HepG2 (cell line): ENCODE measurements around the gene MED22. TPM values are rescaled to one million over a fixed set of nuclear protein-coding genes. Genes with fewer than 3 reads are reported as not detected.

Source experiments
- CC2D1A ChIP-seq: sonication (generic); formaldehyde crosslinking; IDR thresholded peaks from 2 replicates; pipeline ENCODE4 v1.8.1; 2023; ENCODE audit warnings: mild to moderate bottlenecking, missing genetic modification reagents
- GABPB1 ChIP-seq: IDR thresholded peaks from 2 replicates; pipeline ENCODE4 v1.6.1; 2016; ENCODE audit warnings: mild to moderate bottlenecking, missing genetic modification reagents, moderate library complexity, missing compliant biosample characterization
- HHEX ChIP-seq: IDR thresholded peaks from 2 replicates; pipeline ENCODE4 v1.6.1; 2016; ENCODE audit warnings: control low read depth
- HOXA5 ChIP-seq: sonication (generic); formaldehyde crosslinking; IDR thresholded peaks from 2 replicates; pipeline ENCODE4 v1.4.0; 2020; ENCODE audit warnings: missing genetic modification reagents
- MEF2D ChIP-seq: sonication (generic); formaldehyde crosslinking; IDR thresholded peaks from 2 replicates; pipeline ENCODE4 v1.5.1; 2020; ENCODE audit warnings: mild to moderate bottlenecking, missing genetic modification reagents
- MTA3 ChIP-seq: sonication (generic); formaldehyde crosslinking; IDR thresholded peaks from 2 replicates; pipeline ENCODE4 v1.4.0; 2020; ENCODE audit warnings: missing genetic modification reagents
- RFX1 ChIP-seq: fragments of 450-650 bp; IDR thresholded peaks from 2 replicates; pipeline ENCODE4 v1.6.1; 2017
- RFX5 ChIP-seq: IDR thresholded peaks from 2 replicates; pipeline ENCODE4 v1.6.1; 2011; ENCODE audit warnings: low read depth, low read length, improper control_type of control experiment
- RNF2 ChIP-seq: fragments of 450-650 bp; conservative IDR thresholded peaks from 2 replicates; pipeline ENCODE4 v1.6.1; 2016; ENCODE audit warnings: low read depth
- SP1 ChIP-seq, 2 experiments: fragments of 450-650 bp in 1 of 2; sonication (generic) in 1 of 2; formaldehyde crosslinking in 1 of 2; IDR thresholded peaks; 2 replicates each; pipeline versions ENCODE4 v1.4.0 to v1.6.1; 2016 to 2020; ENCODE audit warnings: missing genetic modification reagents in 1 of 2
- TCF7 ChIP-seq: sonication (generic); IDR thresholded peaks from 2 replicates; pipeline ENCODE4 v1.6.1; 2016; ENCODE audit warnings: antibody characterized with exemption, low read depth
- YEATS2 ChIP-seq: sonication (generic); formaldehyde crosslinking; IDR thresholded peaks from 2 replicates; pipeline ENCODE4 v1.4.0; 2020; ENCODE audit warnings: missing genetic modification reagents, borderline replicate concordance
- ZBTB26 ChIP-seq: IDR thresholded peaks from 2 replicates; pipeline ENCODE4 v1.6.1; 2016; ENCODE audit warnings: missing compliant biosample characterization, missing genetic modification reagents, borderline replicate concordance
- ZNF326 ChIP-seq: sonication (generic); formaldehyde crosslinking; IDR thresholded peaks from 2 replicates; pipeline ENCODE4 v1.4.0; 2020; ENCODE audit warnings: missing genetic modification reagents, borderline replicate concordance
- ZNF329 ChIP-seq: sonication (generic); formaldehyde crosslinking; IDR thresholded peaks from 2 replicates; pipeline ENCODE4 v1.9.0; 2021; ENCODE audit warnings: low read depth, mild to moderate bottlenecking, missing genetic modification reagents
- ZNF776 ChIP-seq: sonication (generic); formaldehyde crosslinking; IDR thresholded peaks from 2 replicates; pipeline ENCODE4 v1.4.0; 2020; ENCODE audit warnings: mild to moderate bottlenecking, missing genetic modification reagents
- polyA plus RNA-seq, 8 experiments: library from polyadenylated mRNA; depleted of rRNA in 3 of 8; stranded (reverse) in 7 of 8; unstranded in 1 of 8; fragments of >200 nt; fragmentation: Illumina TruSeq in 4 of 8; extraction: Trizol in 4 of 8; gene quantifications; 2 replicates each; pipeline versions ENCODE4 v1.2.1 to v1.2.3, GENCODE V29; 2011 to 2016; ENCODE audit warnings: low read depth in 4 of 8, missing spikeins in 1 of 8, mixed read lengths in 1 of 8; ENCODE audit not compliant: insufficient read depth in 1 of 8
- total RNA-seq, 5 experiments: library from RNA; depleted of rRNA; stranded (reverse); fragments of >200 nt; fragmentation: Illumina TruSeq; extraction: Trizol; gene quantifications; 2 replicates each; pipeline ENCODE4 v1.2.3, GENCODE V29; 2016; ENCODE audit warnings: low read depth in 1 of 5
- TF ChIP-seq, protein P1 (sequence below): sonication (generic); formaldehyde crosslinking; IDR thresholded peaks from 2 replicates; pipeline ENCODE4 v1.4.0; 2020; ENCODE audit warnings: mild to moderate bottlenecking, missing genetic modification reagents
- TF ChIP-seq, protein P2 (sequence below): sonication (generic); formaldehyde crosslinking; IDR thresholded peaks from 2 replicates; pipeline ENCODE4 v1.5.0; 2020; ENCODE audit warnings: missing genetic modification reagents
- TF ChIP-seq, protein P3 (sequence below): sonication (generic); formaldehyde crosslinking; IDR thresholded peaks from 2 replicates; pipeline ENCODE4 v1.4.0; 2020; ENCODE audit warnings: missing genetic modification reagents, low read depth, mild to moderate bottlenecking, borderline replicate concordance
- TF ChIP-seq, protein P4 (sequence below): sonication (generic); formaldehyde crosslinking; IDR thresholded peaks from 2 replicates; pipeline ENCODE4 v1.5.1; 2020; ENCODE audit warnings: missing genetic modification reagents, mild to moderate bottlenecking, borderline replicate concordance
- TF ChIP-seq, protein P5 (sequence below): sonication (generic); formaldehyde crosslinking; IDR thresholded peaks from 2 replicates; pipeline ENCODE4; 2020; ENCODE audit warnings: missing genetic modification reagents, mild to moderate bottlenecking, borderline replicate concordance

The MED22 gene
- total and polyA plus RNA-seq, 2 of the 13 experiments (the other 11 are each of a cell fraction or from before 2014, with no cell fraction given): 15.8 to 22.1 TPM

DNA sequence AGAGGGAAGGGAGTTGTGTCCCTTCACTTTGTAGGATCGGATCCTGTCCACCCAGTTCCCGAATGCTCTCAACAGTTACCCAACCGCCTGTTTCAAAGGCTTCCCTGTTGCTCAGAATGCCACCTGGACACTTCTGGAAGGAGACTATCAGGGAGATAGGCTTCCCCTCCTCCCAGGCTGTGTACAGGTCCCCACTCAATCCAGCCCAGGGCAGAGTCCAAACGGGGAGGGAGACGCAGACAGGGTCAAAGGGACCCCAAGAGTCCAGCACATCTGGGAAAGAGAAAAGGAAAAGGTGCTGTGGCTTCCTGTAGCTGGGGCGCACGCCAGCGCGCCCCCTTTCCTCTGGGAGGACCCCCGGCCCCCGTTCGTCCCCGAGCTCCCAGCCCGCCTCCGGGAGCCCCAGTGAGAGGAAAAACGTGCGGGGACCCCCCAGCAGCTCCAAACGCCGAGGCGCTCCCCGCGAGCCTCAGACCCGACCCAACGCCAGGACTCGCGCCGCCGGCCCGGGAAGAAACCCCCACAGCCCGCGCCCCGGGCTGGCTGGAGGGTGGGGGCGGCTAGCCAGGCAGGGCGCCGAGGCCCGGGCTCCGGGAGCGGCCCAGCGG, 27.3 kb upstream of the MED22 start (continued):
- TF ChIP-seq ZBTB26 (CRISPR knock-in tag) (no peak), CC2D1A (CRISPR knock-in tag) (no peak), ZNF326 (CRISPR knock-in tag) (no peak), GABPB1 (no peak), ZNF329 (CRISPR knock-in tag) (no peak), ZNF776 (CRISPR knock-in tag) (no peak), MTA3 (CRISPR knock-in tag) (no peak), TCF7 (no peak), RFX5 (no peak), HOXA5 (CRISPR knock-in tag) (peak; percentile 61; the same call in 1 of the 2 replicates), RFX1 (no peak), YEATS2 (no peak), RNF2 (no peak), HHEX (no peak), SP1 (IDR thresholded peaks at IDR 0.05) (no peak), SP1 (CRISPR knock-in tag; IDR thresholded peaks at IDR 0.05) (no peak), MEF2D (CRISPR knock-in tag) (no peak)
- TF ChIP-seq, protein P1, sequence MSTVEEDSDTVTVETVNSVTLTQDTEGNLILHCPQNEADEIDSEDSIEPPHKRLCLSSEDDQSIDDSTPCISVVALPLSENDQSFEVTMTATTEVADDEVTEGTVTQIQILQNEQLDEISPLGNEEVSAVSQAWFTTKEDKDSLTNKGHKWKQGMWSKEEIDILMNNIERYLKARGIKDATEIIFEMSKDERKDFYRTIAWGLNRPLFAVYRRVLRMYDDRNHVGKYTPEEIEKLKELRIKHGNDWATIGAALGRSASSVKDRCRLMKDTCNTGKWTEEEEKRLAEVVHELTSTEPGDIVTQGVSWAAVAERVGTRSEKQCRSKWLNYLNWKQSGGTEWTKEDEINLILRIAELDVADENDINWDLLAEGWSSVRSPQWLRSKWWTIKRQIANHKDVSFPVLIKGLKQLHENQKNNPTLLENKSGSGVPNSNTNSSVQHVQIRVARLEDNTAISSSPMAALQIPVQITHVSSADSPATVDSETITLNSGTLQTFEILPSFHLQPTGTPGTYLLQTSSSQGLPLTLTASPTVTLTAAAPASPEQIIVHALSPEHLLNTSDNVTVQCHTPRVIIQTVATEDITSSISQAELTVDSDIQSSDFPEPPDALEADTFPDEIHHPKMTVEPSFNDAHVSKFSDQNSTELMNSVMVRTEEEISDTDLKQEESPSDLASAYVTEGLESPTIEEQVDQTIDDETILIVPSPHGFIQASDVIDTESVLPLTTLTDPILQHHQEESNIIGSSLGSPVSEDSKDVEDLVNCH: no peak
- TF ChIP-seq, protein P2, sequence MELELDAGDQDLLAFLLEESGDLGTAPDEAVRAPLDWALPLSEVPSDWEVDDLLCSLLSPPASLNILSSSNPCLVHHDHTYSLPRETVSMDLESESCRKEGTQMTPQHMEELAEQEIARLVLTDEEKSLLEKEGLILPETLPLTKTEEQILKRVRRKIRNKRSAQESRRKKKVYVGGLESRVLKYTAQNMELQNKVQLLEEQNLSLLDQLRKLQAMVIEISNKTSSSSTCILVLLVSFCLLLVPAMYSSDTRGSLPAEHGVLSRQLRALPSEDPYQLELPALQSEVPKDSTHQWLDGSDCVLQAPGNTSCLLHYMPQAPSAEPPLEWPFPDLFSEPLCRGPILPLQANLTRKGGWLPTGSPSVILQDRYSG (CRISPR knock-in tag): no peak
- TF ChIP-seq, protein P3, sequence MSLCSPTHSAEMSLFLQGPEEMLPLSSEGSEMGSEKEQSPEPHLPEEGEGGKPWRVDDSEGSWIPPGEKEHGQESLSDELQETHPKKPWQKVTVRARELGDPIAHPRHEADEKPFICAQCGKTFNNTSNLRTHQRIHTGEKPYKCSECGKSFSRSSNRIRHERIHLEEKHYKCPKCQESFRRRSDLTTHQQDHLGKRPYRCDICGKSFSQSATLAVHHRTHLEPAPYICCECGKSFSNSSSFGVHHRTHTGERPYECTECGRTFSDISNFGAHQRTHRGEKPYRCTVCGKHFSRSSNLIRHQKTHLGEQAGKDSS (CRISPR knock-in tag): no peak
- TF ChIP-seq, protein P4, sequence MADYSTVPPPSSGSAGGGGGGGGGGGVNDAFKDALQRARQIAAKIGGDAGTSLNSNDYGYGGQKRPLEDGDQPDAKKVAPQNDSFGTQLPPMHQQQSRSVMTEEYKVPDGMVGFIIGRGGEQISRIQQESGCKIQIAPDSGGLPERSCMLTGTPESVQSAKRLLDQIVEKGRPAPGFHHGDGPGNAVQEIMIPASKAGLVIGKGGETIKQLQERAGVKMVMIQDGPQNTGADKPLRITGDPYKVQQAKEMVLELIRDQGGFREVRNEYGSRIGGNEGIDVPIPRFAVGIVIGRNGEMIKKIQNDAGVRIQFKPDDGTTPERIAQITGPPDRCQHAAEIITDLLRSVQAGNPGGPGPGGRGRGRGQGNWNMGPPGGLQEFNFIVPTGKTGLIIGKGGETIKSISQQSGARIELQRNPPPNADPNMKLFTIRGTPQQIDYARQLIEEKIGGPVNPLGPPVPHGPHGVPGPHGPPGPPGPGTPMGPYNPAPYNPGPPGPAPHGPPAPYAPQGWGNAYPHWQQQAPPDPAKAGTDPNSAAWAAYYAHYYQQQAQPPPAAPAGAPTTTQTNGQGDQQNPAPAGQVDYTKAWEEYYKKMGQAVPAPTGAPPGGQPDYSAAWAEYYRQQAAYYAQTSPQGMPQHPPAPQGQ: no peak
- TF ChIP-seq, protein P5, sequence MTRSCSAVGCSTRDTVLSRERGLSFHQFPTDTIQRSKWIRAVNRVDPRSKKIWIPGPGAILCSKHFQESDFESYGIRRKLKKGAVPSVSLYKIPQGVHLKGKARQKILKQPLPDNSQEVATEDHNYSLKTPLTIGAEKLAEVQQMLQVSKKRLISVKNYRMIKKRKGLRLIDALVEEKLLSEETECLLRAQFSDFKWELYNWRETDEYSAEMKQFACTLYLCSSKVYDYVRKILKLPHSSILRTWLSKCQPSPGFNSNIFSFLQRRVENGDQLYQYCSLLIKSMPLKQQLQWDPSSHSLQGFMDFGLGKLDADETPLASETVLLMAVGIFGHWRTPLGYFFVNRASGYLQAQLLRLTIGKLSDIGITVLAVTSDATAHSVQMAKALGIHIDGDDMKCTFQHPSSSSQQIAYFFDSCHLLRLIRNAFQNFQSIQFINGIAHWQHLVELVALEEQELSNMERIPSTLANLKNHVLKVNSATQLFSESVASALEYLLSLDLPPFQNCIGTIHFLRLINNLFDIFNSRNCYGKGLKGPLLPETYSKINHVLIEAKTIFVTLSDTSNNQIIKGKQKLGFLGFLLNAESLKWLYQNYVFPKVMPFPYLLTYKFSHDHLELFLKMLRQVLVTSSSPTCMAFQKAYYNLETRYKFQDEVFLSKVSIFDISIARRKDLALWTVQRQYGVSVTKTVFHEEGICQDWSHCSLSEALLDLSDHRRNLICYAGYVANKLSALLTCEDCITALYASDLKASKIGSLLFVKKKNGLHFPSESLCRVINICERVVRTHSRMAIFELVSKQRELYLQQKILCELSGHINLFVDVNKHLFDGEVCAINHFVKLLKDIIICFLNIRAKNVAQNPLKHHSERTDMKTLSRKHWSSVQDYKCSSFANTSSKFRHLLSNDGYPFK (CRISPR knock-in tag): no peak
